Panc1 (cell line): ENCODE measurements around the gene PDE1A. TPM values are rescaled to one million over a fixed set of nuclear protein-coding genes. Genes with fewer than 3 reads are reported as not detected.

Source experiments
- ATAC-seq: fragments of 200-7000 bp; cut with Tn5 transposase; 2 replicates; pipeline ENCODE4 v1.9.1; 2020; ENCODE audit warnings: mild to moderate bottlenecking, moderate library complexity
- BruUV-seq: library from RNA; stranded (reverse); fragments of 400-500 nt; replicated peaks from 2 replicates; lab custom pipeline; 2021; lab: Mats Ljungman, UMichigan
- CTCF ChIA-PET: fragments of 300-600 bp; sonication (Branson Sonifier 250); formaldehyde crosslinking; loops from one replicate; lab custom pipeline; 2022; ENCODE audit warnings: antibody characterized with exemption; lab: Charles Lee
- POLR2A ChIA-PET: fragments of 300-600 bp; sonication (Branson Sonifier 250); formaldehyde crosslinking; loops from one replicate; lab custom pipeline; 2022; ENCODE audit warnings: antibody characterized with exemption; lab: Charles Lee
- DNase-seq: peaks from one replicate; pipeline ENCODE4 v3.0.0-alpha.2; 2010; ENCODE audit warnings: low read depth, low spot score
- H3K27ac ChIP-seq: 2 replicates; pipeline ENCODE4 v1.5.1; 2011; ENCODE audit warnings: mild to moderate bottlenecking, low read length, inconsistent platforms
- H3K27me3 ChIP-seq: fragments of 200-500 bp; sonication (Bioruptor generic); 2 replicates; pipeline ENCODE4 v1.6.0; 2014; ENCODE audit warnings: low read length, inconsistent platforms; ENCODE audit not compliant: control insufficient read depth, insufficient read depth
- H3K36me3 ChIP-seq: fragments of 200-500 bp; sonication (Bioruptor generic); 2 replicates; pipeline ENCODE4 v1.5.1; 2014; ENCODE audit warnings: inconsistent platforms, mild to moderate bottlenecking, low read length, moderate library complexity; ENCODE audit not compliant: control insufficient read depth, insufficient read depth
- H3K4me1 ChIP-seq: 2 replicates; pipeline ENCODE4 v1.5.1; 2011; ENCODE audit warnings: inconsistent platforms, mild to moderate bottlenecking, low read length, moderate library complexity; ENCODE audit not compliant: control insufficient read depth, insufficient read depth
- H3K4me3 ChIP-seq, 2 experiments: 2 replicates each; pipeline ENCODE4 v1.5.1; 2011 to 2012; ENCODE audit warnings: low read depth in 2 of 2, low read length in 2 of 2, mild to moderate bottlenecking in 2 of 2, inconsistent platforms in 1 of 2, moderate library complexity in 1 of 2
- H3K9me3 ChIP-seq: fragments of 200-500 bp; sonication (Bioruptor generic); 2 replicates; pipeline ENCODE4 v1.5.1; 2014; ENCODE audit warnings: low read depth, mild to moderate bottlenecking, inconsistent platforms, low read length, moderate library complexity; ENCODE audit not compliant: control insufficient read depth, insufficient read depth
- CTCF ChIP-seq: fragments of 450-650 bp; IDR thresholded peaks from 2 replicates; pipeline ENCODE4 v1.5.1; 2017; ENCODE audit warnings: mild to moderate bottlenecking
- POLR2AphosphoS5 ChIP-seq: IDR thresholded peaks from 2 replicates; pipeline ENCODE4 v1.6.1; 2012; ENCODE audit warnings: mild to moderate bottlenecking, low read depth, low read length, moderate library complexity
- REST ChIP-seq, 2 experiments: IDR thresholded peaks; 2 replicates each; pipeline ENCODE4 v1.6.1; 2011 to 2012; ENCODE audit warnings: low read depth in 2 of 2, control low read depth in 1 of 2, low read length in 1 of 2, mild to moderate bottlenecking in 1 of 2, moderate library complexity in 1 of 2; ENCODE audit not compliant: insufficient read depth in 1 of 2
- SIN3A ChIP-seq: IDR thresholded peaks from 2 replicates; pipeline ENCODE4 v1.6.1; 2012; ENCODE audit warnings: low read depth, mild to moderate bottlenecking, low read length, moderate library complexity, borderline replicate concordance; ENCODE audit not compliant: insufficient read depth
- TCF7L2 ChIP-seq: IDR thresholded peaks from 2 replicates; pipeline ENCODE4 v1.6.1; 2011; ENCODE audit warnings: mild to moderate bottlenecking, low read depth, low read length, inconsistent platforms
- in situ Hi-C: cut with HindIII; loops from 2 replicates; pipeline ENCODE4 v1.10.0; 2016; ENCODE audit warnings: low sequenced_read_pairs, low pct_unique_long_range_greater_than_20kb
- intact Hi-C: fragments of 100-400 bp; cut with micrococcal nuclease; formaldehyde crosslinking; loops from one replicate; pipeline ENCODE4 v1.10.0; 2022; ENCODE audit not compliant: unreplicated experiment
- total RNA-seq: library from RNA; stranded (reverse); gene quantifications from one replicate; pipeline ENCODE4 v1.2.1, GENCODE V29; 2021; ENCODE audit not compliant: unreplicated experiment

Gene PDE1A
- total RNA-seq, 1 experiment from 2014 or later: 0.08 TPM

- H3K27ac ChIP-seq: no peak overlapping the region
- no TSS peak for BruUV-seq
Observed at GRCh38 chr2:182360663-182361260, 66.1 kb downstream of the PDE1A start.

GRCh38 chr2:182359990-182360662, 66.7 kb downstream of the PDE1A start:
- in situ Hi-C loops (no loop called here), intact Hi-C loops (no loop called here)
- no peak overlapping the region for H3K4me3 ChIP-seq
- BruUV-seq: no TSS peak
- ATAC-seq (no peak), DNase-seq (no peak)
- ChIA-PET CTCF (no interaction called here), POLR2A (no interaction called here)
- no peaks in the 10 kb centered on the region for H3K9me3 ChIP-seq
- TF ChIP-seq REST (IDR thresholded peaks at IDR 0.05; ENCODE audit: insufficient read depth in 1 of 2, low read depth in 2 of 2, low read length in 1 of 2) (no peak), POLR2AphosphoS5 (no peak), SIN3A (no peak), CTCF (no peak), TCF7L2 (no peak)
- no peaks in the 10 kb centered on the region for H3K4me1 ChIP-seq
- no peaks in the 10 kb centered on the region for H3K27me3 ChIP-seq
- no peaks in the 10 kb centered on the region for H3K36me3 ChIP-seq
- H3K27ac ChIP-seq: no peak overlapping the region

More at GRCh38 chr2:182360663-182361260, 66.1 kb downstream of the PDE1A start:
- no peak for DNase-seq
- Histone ChIP-seq H3K4me3 (no peak overlapping the region), H3K27me3 (no peaks in the 10 kb centered on the region), H3K36me3 (no peaks in the 10 kb centered on the region), H3K9me3 (no peaks in the 10 kb centered on the region), H3K4me1 (no peaks in the 10 kb centered on the region)
- intact Hi-C loops (no loop called here), in situ Hi-C loops (no loop called here)
- POLR2A ChIA-PET: no interaction called here
- CTCF ChIA-PET: no interaction called here
- no peak for TF ChIP-seq TCF7L2
- no peak for TF ChIP-seq POLR2AphosphoS5
- no peak for TF ChIP-seq SIN3A
- no peak for TF ChIP-seq REST (IDR thresholded peaks at IDR 0.05; ENCODE audit: insufficient read depth in 1 of 2, low read depth in 2 of 2, low read length in 1 of 2)
- no peak for TF ChIP-seq CTCF
- ATAC-seq: no peak
